Endothelial cell of umbilical vein (primary cell): ENCODE measurements around the gene SYTL4. TPM values are rescaled to one million over a fixed set of nuclear protein-coding genes. Genes with fewer than 3 reads are reported as not detected.

Experiments used
- BruUV-seq: library from RNA; stranded (reverse); fragments of 400-500 nt; replicated peaks from 2 replicates; lab custom pipeline; 2021; lab: Mats Ljungman, UMichigan
- CTCF ChIA-PET: fragments of 300-600, 350-600 bp; sonication (Branson Sonifier 250); formaldehyde crosslinking; loops from one replicate; lab custom pipeline; 2021; ENCODE audit warnings: antibody characterized with exemption, inconsistent platforms; lab: Charles Lee
- POLR2A ChIA-PET: fragments of 300-600, 350-600 bp; sonication (Branson Sonifier 250); formaldehyde crosslinking; loops from one replicate; lab custom pipeline; 2021; ENCODE audit warnings: antibody characterized with exemption, inconsistent platforms; lab: Charles Lee
- DNase-seq: peaks from one replicate; pipeline ENCODE4 v3.0.0-alpha.2; 2011; ENCODE audit warnings: low read depth, low spot score
- FAIRE-seq: peaks from 2 replicates; lab custom pipeline; 2011; peaks lifted over from hg19 to GRCh38; lab: Jason Lieb, UNC
- H2AFZ ChIP-seq: 2 replicates; pipeline ENCODE4 v1.6.0; 2012; ENCODE audit warnings: low read depth, low read length, control low read depth, inconsistent platforms
- H3K27ac ChIP-seq: 2 replicates; pipeline ENCODE4 v1.5.1; 2011; ENCODE audit warnings: low read depth, mild to moderate bottlenecking, control low read depth, low read length, moderate library complexity; ENCODE audit not compliant: insufficient read depth
- H3K27me3 ChIP-seq, 2 experiments: 2 replicates each; pipeline versions ENCODE4 v1.6.0 to v1.6.1; 2011; ENCODE audit warnings: low read length in 2 of 2, mixed read lengths in 1 of 2; ENCODE audit not compliant: control insufficient read depth in 2 of 2, insufficient read depth in 2 of 2
- H3K36me3 ChIP-seq, 2 experiments: 2 replicates in 1 of 2; 3 replicates in 1 of 2; pipeline ENCODE4 v1.5.1; 2011; ENCODE audit warnings: low read length in 2 of 2, mild to moderate bottlenecking in 1 of 2, moderate library complexity in 1 of 2; ENCODE audit not compliant: control insufficient read depth in 2 of 2, insufficient read depth in 2 of 2; ENCODE audit errors: extremely low read depth in 1 of 2
- H3K4me1 ChIP-seq: 3 replicates; pipeline ENCODE4 v1.5.1; 2011; ENCODE audit warnings: mild to moderate bottlenecking, low read length; ENCODE audit not compliant: control insufficient read depth, insufficient read depth; ENCODE audit errors: extremely low read depth
- H3K4me2 ChIP-seq: 2 replicates; pipeline ENCODE4 v1.6.1; 2011; ENCODE audit warnings: low read length, control low read depth, mixed read lengths; ENCODE audit not compliant: insufficient read depth
- H3K4me3 ChIP-seq, 3 experiments: fragments of 200-600 bp in 1 of 3; sonication (generic), shearing (Covaris generic) in 1 of 3; replicated peaks in 1 of 3; 2 replicates each; pipeline ENCODE4 v1.5.1; 2011 to 2016; ENCODE audit warnings: control low read depth in 3 of 3, low read length in 3 of 3, mild to moderate bottlenecking in 2 of 3, inconsistent platforms in 1 of 3, low read depth in 1 of 3, moderate library complexity in 1 of 3; ENCODE audit not compliant: insufficient read depth in 1 of 3
- H3K79me2 ChIP-seq: 2 replicates; pipeline ENCODE4 v1.6.0; 2012; ENCODE audit warnings: low read length, inconsistent platforms; ENCODE audit not compliant: control insufficient read depth, insufficient read depth
- H3K9ac ChIP-seq: replicated peaks from 2 replicates; pipeline ENCODE3; 2011; ENCODE audit warnings: low read length, control low read depth; ENCODE audit not compliant: insufficient read depth; ENCODE audit errors: extremely low read depth
- H3K9me1 ChIP-seq: replicated peaks from 3 replicates; pipeline ENCODE4 v1.6.0; 2011; ENCODE audit warnings: mild to moderate bottlenecking, low read length; ENCODE audit not compliant: control insufficient read depth, insufficient read depth; ENCODE audit errors: extremely low read depth
- H3K9me3 ChIP-seq: replicated peaks from 2 replicates; pipeline ENCODE4 v1.5.1; 2012; ENCODE audit warnings: low read length, inconsistent platforms; ENCODE audit not compliant: control insufficient read depth, insufficient read depth
- H4K20me1 ChIP-seq: replicated peaks from 2 replicates; pipeline ENCODE3; 2011; ENCODE audit warnings: mild to moderate bottlenecking, low read length; ENCODE audit not compliant: control insufficient read depth, insufficient read depth; ENCODE audit errors: extremely low read depth
- CTCF ChIP-seq, 2 donors: IDR thresholded peaks; 1 replicate in 1 of 2; 2 replicates in 1 of 2; pipeline ENCODE4 v1.5.1; 2011; ENCODE audit warnings: low read length in 2 of 2, mild to moderate bottlenecking in 2 of 2, moderate library complexity in 2 of 2, control low read depth in 1 of 2, inconsistent platforms in 1 of 2, low read depth in 1 of 2; ENCODE audit not compliant: insufficient read depth in 1 of 2; ENCODE audit errors: extremely low read depth in 1 of 2
- EZH2 ChIP-seq: IDR thresholded peaks from 2 replicates; pipeline ENCODE4 v1.6.1; 2012; ENCODE audit warnings: borderline replicate concordance, low read depth, mild to moderate bottlenecking, moderate library complexity, low read length, inconsistent platforms; ENCODE audit not compliant: severe bottlenecking
- FOS ChIP-seq: IDR thresholded peaks from 2 replicates; pipeline ENCODE4 v1.6.1; 2011; ENCODE audit warnings: mild to moderate bottlenecking, low read length, moderate library complexity, borderline replicate concordance; ENCODE audit not compliant: insufficient read depth
- GATA2 ChIP-seq: IDR thresholded peaks from 2 replicates; pipeline ENCODE4 v1.7.0; 2011; ENCODE audit warnings: low read depth, mild to moderate bottlenecking, moderate library complexity, mixed read lengths, low read length; ENCODE audit not compliant: insufficient read length, insufficient read depth
- JUN ChIP-seq: IDR thresholded peaks from 2 replicates; pipeline ENCODE4 v1.6.1; 2011; ENCODE audit warnings: borderline replicate concordance, low read depth; ENCODE audit not compliant: insufficient read length, insufficient read depth
- MAX ChIP-seq: IDR thresholded peaks from 2 replicates; pipeline ENCODE4 v1.6.1; 2011; ENCODE audit not compliant: insufficient read depth, insufficient read length
- MYC ChIP-seq: IDR thresholded peaks from one replicate; pipeline ENCODE4 v1.6.1; 2011; ENCODE audit warnings: mild to moderate bottlenecking, low read depth, low read length
- POLR2A ChIP-seq: IDR thresholded peaks from 2 replicates; pipeline ENCODE4 v1.6.1; 2012; ENCODE audit warnings: low read depth, mild to moderate bottlenecking, control low read depth, low read length
- POLR2AphosphoS5 ChIP-seq: IDR thresholded peaks from 2 replicates; pipeline ENCODE4 v1.6.1; 2012; ENCODE audit warnings: low read depth, mild to moderate bottlenecking, control low read depth, low read length, moderate library complexity; ENCODE audit not compliant: insufficient read depth
- dilution Hi-C: fragments of 300-500 bp; cut with MboI; formaldehyde crosslinking; loops from one replicate; pipeline ENCODE4 v1.15.0; 2019; ENCODE audit warnings: low sequenced_read_pairs; ENCODE audit not compliant: extremely low pct_ligation_motif_present
- intact Hi-C: fragments of 100-400 bp; cut with micrococcal nuclease; formaldehyde crosslinking; loops from one replicate; pipeline ENCODE4 v1.10.0; 2022
- polyA plus RNA-seq, 4 experiments: library from polyadenylated mRNA; depleted of rRNA in 3 of 4; stranded (reverse) in 3 of 4; unstranded in 1 of 4; fragments of >200 nt; gene quantifications; 2 replicates each; pipeline versions ENCODE4 v1.2.1 to v1.2.3, GENCODE V29; 2011 to 2012; ENCODE audit warnings: missing spikeins in 1 of 4
- total RNA-seq: library from RNA; stranded (reverse); gene quantifications from 2 replicates; pipeline ENCODE4 v1.2.3, GENCODE V29; 2021

The SYTL4 gene
- total and polyA plus RNA-seq, 2 donors (not counting 3 experiments of a cell fraction or from before 2014, with no cell fraction given) = 25.6 to 44.1 TPM

- no peaks in the 10 kb centered on the region for H3K79me2 ChIP-seq
- CTCF ChIA-PET = interaction anchor here (0.7 to 5.0 kb wide), 3 partner anchors 7 to 91 kb away, joined by 3 to 28 read pairs (median 4); no protein-coding TSS in a partner anchor
- H3K27me3 ChIP-seq = no peaks in the 10 kb centered on the region
- no peaks in the 10 kb centered on the region for H3K9me3 ChIP-seq
- H3K36me3 ChIP-seq = peaks cover 4 to 8% of the 10 kb centered on the region in 2 experiments
- no TSS peak for BruUV-seq
- POLR2A ChIA-PET = no interaction called here
- DNase-seq = no peak
- H3K9me1 ChIP-seq = no peaks in the 10 kb centered on the region
- intact Hi-C loops = no loop called here
- no peak overlapping the region for H3K4me3 ChIP-seq
- dilution Hi-C loops = no loop called here
- TF ChIP-seq MYC (no peak), MAX (no peak), POLR2AphosphoS5 (no peak), POLR2A (no peak), FOS (no peak), CTCF (IDR thresholded peaks at IDR 0.05; ENCODE audit: extremely low read depth in 1 of 2, insufficient read depth in 1 of 2, low read depth in 1 of 2, low read length in 2 of 2) (no peak), GATA2 (no peak), EZH2 (no peak), JUN (no peak)
- peaks cover 32% of the 10 kb centered on the region for H3K4me1 ChIP-seq
- H3K27ac ChIP-seq = peak overlapping the region; percentile 17
- FAIRE-seq = peak; percentile 52
- no peak overlapping the region for H2AFZ ChIP-seq
- no peak overlapping the region for H3K9ac ChIP-seq
- H3K4me2 ChIP-seq = no peak overlapping the region
- no peaks in the 10 kb centered on the region for H4K20me1 ChIP-seq
Observed at GRCh38 chrX:100677611-100678181, 54.2 kb downstream of the SYTL4 start.
